ENCODE measurements around the gene KLC3.
"Not testable (repeated sequence)": the region's sequence is repeated elsewhere in the genome, so short reads cannot be mapped to it uniquely, and the experiment has no call there.

The KLC3 gene

DNA sequence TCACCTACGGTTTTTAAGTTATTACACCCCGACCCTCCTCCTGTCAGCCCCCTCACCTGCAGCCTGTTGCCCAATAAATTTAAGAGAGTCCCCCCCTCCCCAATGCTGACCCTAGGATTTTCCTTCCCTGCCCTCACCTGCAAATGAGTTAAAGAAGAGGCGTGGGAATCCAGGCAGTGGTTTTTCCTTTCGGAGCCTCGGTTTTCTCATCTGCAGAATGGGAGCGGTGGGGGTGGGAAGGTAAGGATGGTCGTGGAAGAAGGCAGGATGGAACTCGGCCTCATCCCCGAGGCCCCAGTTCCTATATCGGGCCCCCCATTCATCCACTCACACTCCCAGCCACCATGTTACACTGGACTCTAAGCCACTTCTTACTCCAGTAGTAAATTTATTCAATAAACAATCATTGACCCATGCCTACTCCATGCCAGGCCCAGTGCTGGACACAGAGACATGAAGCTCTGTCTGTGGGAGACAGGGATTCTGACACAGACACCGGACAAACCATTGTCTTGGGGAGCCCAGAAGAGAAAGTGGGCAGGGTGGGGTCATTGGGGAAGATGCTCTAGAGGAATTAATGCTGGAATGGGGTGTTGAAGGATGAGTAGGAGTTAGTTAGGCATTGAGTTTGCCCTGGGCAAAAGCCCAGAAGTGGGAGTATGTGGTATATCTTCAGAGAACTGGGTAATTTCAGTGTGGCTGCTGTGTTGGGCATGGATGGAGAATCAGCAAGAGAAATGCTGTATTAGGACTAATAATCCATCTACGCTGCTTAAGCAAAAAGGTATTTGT lies 37.1 kb upstream of the KLC3 start:
- Histone ChIP-seq H3K9me3 (ENCODE audit: control insufficient read depth in 1 of 2, low read length in 2 of 2) (no peaks in the 10 kb centered on the region), H3K27me3 (ENCODE audit: control insufficient read depth in 1 of 2, insufficient read depth in 2 of 2, low read length in 2 of 2) (no peaks in the 10 kb centered on the region)

DNA sequence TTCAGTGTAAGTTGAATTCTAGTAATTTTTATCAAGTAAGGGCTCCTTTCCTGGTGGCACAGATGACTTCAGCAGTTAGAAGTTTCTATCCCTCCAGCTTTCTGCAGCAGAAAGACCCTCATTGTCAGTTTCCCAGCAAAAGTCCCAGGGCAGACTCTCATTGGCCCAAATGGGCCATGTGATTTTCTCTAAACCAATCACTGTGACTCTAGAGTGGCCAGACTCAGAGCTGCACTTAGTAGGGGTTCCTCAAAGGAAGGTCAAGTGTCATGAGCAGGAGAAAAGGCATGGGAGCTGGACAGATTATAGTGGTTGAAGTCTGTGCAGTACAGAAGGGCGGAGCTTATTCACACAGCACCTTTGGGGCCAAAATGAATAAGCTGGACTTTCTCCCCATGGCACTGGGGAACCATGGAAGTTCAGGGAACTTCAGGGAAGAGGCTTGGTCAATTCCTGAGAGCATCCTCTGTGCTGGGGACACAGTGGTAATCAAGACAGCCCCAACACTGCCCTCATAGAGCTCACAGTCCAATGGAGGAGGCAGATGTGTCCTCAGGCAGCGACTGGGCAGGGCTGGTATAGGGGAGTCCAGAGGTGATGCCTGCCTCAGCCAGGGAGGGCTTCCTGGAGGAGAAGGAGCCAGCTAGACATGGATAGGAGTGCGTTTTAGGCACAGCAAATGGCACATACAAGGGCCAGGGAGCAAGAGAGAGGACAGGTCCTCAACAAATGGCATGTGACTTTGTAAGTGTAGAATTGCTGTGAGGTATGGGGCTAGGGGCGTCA lies 36.2 kb upstream of the KLC3 start:
- Histone ChIP-seq H3K36me3 (ENCODE audit: control insufficient read depth in 1 of 2, insufficient read depth in 2 of 2, low read length in 2 of 2) (no peaks in the 10 kb centered on the region), H3K27ac (ENCODE audit: low read depth, low read length) (no peak overlapping the region), H3K4me1 (ENCODE audit: control insufficient read depth in 1 of 2, insufficient read depth in 2 of 2, low read length in 2 of 2) (no peaks in the 10 kb centered on the region), H3K4me3 (ENCODE audit: low read depth in 1 of 2, low read length in 2 of 2) (no peak overlapping the region), H3K9me3 (ENCODE audit: control insufficient read depth in 1 of 2, low read length in 2 of 2) (no peaks in the 10 kb centered on the region), H3K27me3 (ENCODE audit: control insufficient read depth in 1 of 2, insufficient read depth in 2 of 2, low read length in 2 of 2) (no peaks in the 10 kb centered on the region), H3K9ac (ENCODE audit: low read depth in 1 of 2, low read length in 2 of 2) (no peak overlapping the region)

More for the DNA sequence above, 37.1 kb upstream of the KLC3 start:
- no peak overlapping the region for H3K27ac ChIP-seq (ENCODE audit: low read depth, low read length)
- H3K4me3 ChIP-seq (ENCODE audit: low read depth in 1 of 2, low read length in 2 of 2): no peak overlapping the region
- H3K36me3 ChIP-seq (ENCODE audit: control insufficient read depth in 1 of 2, insufficient read depth in 2 of 2, low read length in 2 of 2): no peaks in the 10 kb centered on the region
- no peaks in the 10 kb centered on the region for H3K4me1 ChIP-seq (ENCODE audit: control insufficient read depth in 1 of 2, insufficient read depth in 2 of 2, low read length in 2 of 2)
- no peak overlapping the region for H3K9ac ChIP-seq (ENCODE audit: low read depth in 1 of 2, low read length in 2 of 2)

GRCh38 chr19:45305007-45305406 lies 35.5 kb upstream of the KLC3 start:
- no peak overlapping the region for H3K9ac ChIP-seq (ENCODE audit: low read depth in 1 of 2, low read length in 2 of 2)
- H3K4me1 ChIP-seq (ENCODE audit: control insufficient read depth in 1 of 2, insufficient read depth in 2 of 2, low read length in 2 of 2): no peaks in the 10 kb centered on the region

GRCh38 chr19:45305421-45305820 lies 35.1 kb upstream of the KLC3 start:
- no peak overlapping the region for H3K9ac ChIP-seq (ENCODE audit: low read depth in 1 of 2, low read length in 2 of 2)
- H3K4me1 ChIP-seq (ENCODE audit: control insufficient read depth in 1 of 2, insufficient read depth in 2 of 2, low read length in 2 of 2): no peaks in the 10 kb centered on the region
- no peak overlapping the region for H3K4me3 ChIP-seq (ENCODE audit: low read depth in 1 of 2, low read length in 2 of 2)
- no peaks in the 10 kb centered on the region for H3K36me3 ChIP-seq (ENCODE audit: control insufficient read depth in 1 of 2, insufficient read depth in 2 of 2, low read length in 2 of 2)
- no peaks in the 10 kb centered on the region for H3K27me3 ChIP-seq (ENCODE audit: control insufficient read depth in 1 of 2, insufficient read depth in 2 of 2, low read length in 2 of 2)
- no peak overlapping the region for H3K27ac ChIP-seq (ENCODE audit: low read depth, low read length)
- no peaks in the 10 kb centered on the region for H3K9me3 ChIP-seq (ENCODE audit: control insufficient read depth in 1 of 2, low read length in 2 of 2)

More at GRCh38 chr19:45305007-45305406, 35.5 kb upstream of the KLC3 start:
- Histone ChIP-seq H3K4me3 (ENCODE audit: low read depth in 1 of 2, low read length in 2 of 2) (no peak overlapping the region), H3K27ac (ENCODE audit: low read depth, low read length) (no peak overlapping the region), H3K9me3 (ENCODE audit: control insufficient read depth in 1 of 2, low read length in 2 of 2) (no peaks in the 10 kb centered on the region), H3K27me3 (ENCODE audit: control insufficient read depth in 1 of 2, insufficient read depth in 2 of 2, low read length in 2 of 2) (no peaks in the 10 kb centered on the region), H3K36me3 (ENCODE audit: control insufficient read depth in 1 of 2, insufficient read depth in 2 of 2, low read length in 2 of 2) (no peaks in the 10 kb centered on the region)

DNA sequence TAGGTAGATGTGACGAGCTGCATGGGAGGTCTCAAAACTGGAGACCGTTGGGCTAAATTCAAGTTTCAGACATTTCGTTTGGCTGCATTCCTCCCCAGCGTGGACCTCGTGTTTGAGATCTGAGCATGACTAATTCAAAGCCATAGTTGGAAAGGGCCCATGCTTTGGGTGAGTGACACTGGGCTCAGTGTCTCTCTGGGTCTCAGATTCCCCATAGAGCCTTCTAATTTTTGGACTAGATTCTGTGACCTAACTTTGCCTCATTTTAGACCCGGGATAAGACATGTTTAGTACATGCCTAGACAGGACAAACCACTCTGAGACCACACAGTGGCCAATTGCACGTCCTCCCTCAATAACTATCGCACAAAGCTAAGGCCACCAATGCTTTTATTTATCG lies 34.5 kb upstream of the KLC3 start:
- H3K9ac ChIP-seq (ENCODE audit: low read depth in 1 of 2, low read length in 2 of 2): no peak overlapping the region

GRCh38 chr19:45306518-45307027 lies 34.0 kb upstream of the KLC3 start:
- H3K9me3 ChIP-seq (ENCODE audit: control insufficient read depth in 1 of 2, low read length in 2 of 2): no peaks in the 10 kb centered on the region
- H3K27me3 ChIP-seq (ENCODE audit: control insufficient read depth in 1 of 2, insufficient read depth in 2 of 2, low read length in 2 of 2): no peaks in the 10 kb centered on the region
- no peak overlapping the region for H3K9ac ChIP-seq (ENCODE audit: low read depth in 1 of 2, low read length in 2 of 2)
- no peaks in the 10 kb centered on the region for H3K36me3 ChIP-seq (ENCODE audit: control insufficient read depth in 1 of 2, insufficient read depth in 2 of 2, low read length in 2 of 2)
- no peaks in the 10 kb centered on the region for H3K4me1 ChIP-seq (ENCODE audit: control insufficient read depth in 1 of 2, insufficient read depth in 2 of 2, low read length in 2 of 2)
- no peak overlapping the region for H3K4me3 ChIP-seq (ENCODE audit: low read depth in 1 of 2, low read length in 2 of 2)
- no peak overlapping the region for H3K27ac ChIP-seq (ENCODE audit: low read depth, low read length)

More for the DNA sequence above, 34.5 kb upstream of the KLC3 start:
- Histone ChIP-seq H3K27ac (ENCODE audit: low read depth, low read length) (no peak overlapping the region), H3K4me1 (ENCODE audit: control insufficient read depth in 1 of 2, insufficient read depth in 2 of 2, low read length in 2 of 2) (no peaks in the 10 kb centered on the region), H3K27me3 (ENCODE audit: control insufficient read depth in 1 of 2, insufficient read depth in 2 of 2, low read length in 2 of 2) (no peaks in the 10 kb centered on the region), H3K36me3 (ENCODE audit: control insufficient read depth in 1 of 2, insufficient read depth in 2 of 2, low read length in 2 of 2) (no peaks in the 10 kb centered on the region), H3K4me3 (ENCODE audit: low read depth in 1 of 2, low read length in 2 of 2) (no peak overlapping the region), H3K9me3 (ENCODE audit: control insufficient read depth in 1 of 2, low read length in 2 of 2) (no peaks in the 10 kb centered on the region)

- Histone ChIP-seq H3K9me3 (ENCODE audit: control insufficient read depth in 1 of 2, low read length in 2 of 2) (no peaks in the 10 kb centered on the region), H3K4me3 (ENCODE audit: low read depth in 1 of 2, low read length in 2 of 2) (no peak overlapping the region), H3K9ac (ENCODE audit: low read depth in 1 of 2, low read length in 2 of 2) (no peak overlapping the region), H3K4me1 (ENCODE audit: control insufficient read depth in 1 of 2, insufficient read depth in 2 of 2, low read length in 2 of 2) (no peaks in the 10 kb centered on the region), H3K27me3 (ENCODE audit: control insufficient read depth in 1 of 2, insufficient read depth in 2 of 2, low read length in 2 of 2) (no peaks in the 10 kb centered on the region), H3K36me3 (ENCODE audit: control insufficient read depth in 1 of 2, insufficient read depth in 2 of 2, low read length in 2 of 2) (no peaks in the 10 kb centered on the region), H3K27ac (ENCODE audit: low read depth, low read length) (no peak overlapping the region)
Observed at GRCh38 chr19:45307361-45307760, 33.2 kb upstream of the KLC3 start.

DNA sequence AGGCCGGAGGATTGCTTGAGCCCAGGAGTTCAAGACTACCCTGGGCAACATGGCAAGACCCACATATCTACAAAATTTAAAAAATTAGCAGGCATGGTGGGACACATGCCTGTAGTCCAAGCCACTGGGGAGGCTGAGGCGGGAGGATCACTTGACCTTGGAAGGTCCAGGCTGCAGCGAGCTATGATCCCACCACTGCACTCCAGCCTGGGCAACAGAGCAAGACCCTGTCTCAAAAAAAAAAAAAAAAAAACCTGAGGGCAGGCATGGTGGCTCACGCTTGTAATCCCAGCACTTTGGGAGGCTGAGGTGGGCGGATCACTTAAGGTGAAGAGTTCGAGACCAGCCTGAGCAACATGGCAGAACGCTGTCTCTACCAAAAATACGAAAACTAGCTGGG lies 31.2 kb upstream of the KLC3 start:
- H3K27me3 ChIP-seq (ENCODE audit: control insufficient read depth in 1 of 2, insufficient read depth in 2 of 2, low read length in 2 of 2); H3K9me3 ChIP-seq (ENCODE audit: control insufficient read depth in 1 of 2, low read length in 2 of 2); H3K9ac ChIP-seq (ENCODE audit: low read depth in 1 of 2, low read length in 2 of 2); H3K4me3 ChIP-seq (ENCODE audit: low read depth in 1 of 2, low read length in 2 of 2); H3K36me3 ChIP-seq (ENCODE audit: control insufficient read depth in 1 of 2, insufficient read depth in 2 of 2, low read length in 2 of 2); H3K27ac ChIP-seq (ENCODE audit: low read depth, low read length); H3K4me1 ChIP-seq (ENCODE audit: control insufficient read depth in 1 of 2, insufficient read depth in 2 of 2, low read length in 2 of 2): not testable (repeated sequence)

DNA sequence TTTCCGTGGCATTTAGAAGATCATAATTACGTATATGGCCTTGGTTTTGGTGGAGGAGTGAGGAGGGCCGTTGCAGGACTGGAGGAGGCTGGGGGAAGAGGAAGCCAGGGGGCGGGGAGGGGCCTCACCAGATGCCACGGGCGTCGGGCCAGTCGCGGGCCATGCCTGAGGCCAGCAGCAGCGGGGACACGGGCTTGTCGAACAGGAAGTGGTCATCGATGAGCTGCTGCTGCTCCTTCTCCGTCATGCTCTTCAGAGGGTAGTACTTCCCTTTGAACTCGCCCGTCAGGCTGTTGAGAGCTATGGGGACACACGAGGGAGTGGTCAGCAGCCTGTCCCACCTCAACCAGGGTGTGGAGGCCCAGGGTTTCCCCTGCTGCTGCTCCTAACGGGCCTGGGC lies 28.9 kb upstream of the KLC3 start:
- Histone ChIP-seq H3K9ac (ENCODE audit: low read depth in 1 of 2, low read length in 2 of 2) (no peak overlapping the region), H3K4me3 (ENCODE audit: low read depth in 1 of 2, low read length in 2 of 2) (no peak overlapping the region), H3K9me3 (ENCODE audit: control insufficient read depth in 1 of 2, low read length in 2 of 2) (no peaks in the 10 kb centered on the region), H3K27ac (ENCODE audit: low read depth, low read length) (no peak overlapping the region), H3K4me1 (ENCODE audit: control insufficient read depth in 1 of 2, insufficient read depth in 2 of 2, low read length in 2 of 2) (no peaks in the 10 kb centered on the region), H3K27me3 (ENCODE audit: control insufficient read depth in 1 of 2, insufficient read depth in 2 of 2, low read length in 2 of 2) (peaks cover 0 to 4% of the 10 kb centered on the region in 2 donors), H3K36me3 (ENCODE audit: control insufficient read depth in 1 of 2, insufficient read depth in 2 of 2, low read length in 2 of 2) (no peaks in the 10 kb centered on the region)

- not testable (repeated sequence) for H3K4me3 ChIP-seq (ENCODE audit: low read depth in 1 of 2, low read length in 2 of 2); H3K36me3 ChIP-seq (ENCODE audit: control insufficient read depth in 1 of 2, insufficient read depth in 2 of 2, low read length in 2 of 2); H3K27me3 ChIP-seq (ENCODE audit: control insufficient read depth in 1 of 2, insufficient read depth in 2 of 2, low read length in 2 of 2); H3K4me1 ChIP-seq (ENCODE audit: control insufficient read depth in 1 of 2, insufficient read depth in 2 of 2, low read length in 2 of 2); H3K9ac ChIP-seq (ENCODE audit: low read depth in 1 of 2, low read length in 2 of 2); H3K9me3 ChIP-seq (ENCODE audit: control insufficient read depth in 1 of 2, low read length in 2 of 2); H3K27ac ChIP-seq (ENCODE audit: low read depth, low read length)
Observed at GRCh38 chr19:45312285-45312684, 28.3 kb upstream of the KLC3 start.
